ENCODE data around the gene PPP2R2C.

PPP2R2C gene

DNA sequence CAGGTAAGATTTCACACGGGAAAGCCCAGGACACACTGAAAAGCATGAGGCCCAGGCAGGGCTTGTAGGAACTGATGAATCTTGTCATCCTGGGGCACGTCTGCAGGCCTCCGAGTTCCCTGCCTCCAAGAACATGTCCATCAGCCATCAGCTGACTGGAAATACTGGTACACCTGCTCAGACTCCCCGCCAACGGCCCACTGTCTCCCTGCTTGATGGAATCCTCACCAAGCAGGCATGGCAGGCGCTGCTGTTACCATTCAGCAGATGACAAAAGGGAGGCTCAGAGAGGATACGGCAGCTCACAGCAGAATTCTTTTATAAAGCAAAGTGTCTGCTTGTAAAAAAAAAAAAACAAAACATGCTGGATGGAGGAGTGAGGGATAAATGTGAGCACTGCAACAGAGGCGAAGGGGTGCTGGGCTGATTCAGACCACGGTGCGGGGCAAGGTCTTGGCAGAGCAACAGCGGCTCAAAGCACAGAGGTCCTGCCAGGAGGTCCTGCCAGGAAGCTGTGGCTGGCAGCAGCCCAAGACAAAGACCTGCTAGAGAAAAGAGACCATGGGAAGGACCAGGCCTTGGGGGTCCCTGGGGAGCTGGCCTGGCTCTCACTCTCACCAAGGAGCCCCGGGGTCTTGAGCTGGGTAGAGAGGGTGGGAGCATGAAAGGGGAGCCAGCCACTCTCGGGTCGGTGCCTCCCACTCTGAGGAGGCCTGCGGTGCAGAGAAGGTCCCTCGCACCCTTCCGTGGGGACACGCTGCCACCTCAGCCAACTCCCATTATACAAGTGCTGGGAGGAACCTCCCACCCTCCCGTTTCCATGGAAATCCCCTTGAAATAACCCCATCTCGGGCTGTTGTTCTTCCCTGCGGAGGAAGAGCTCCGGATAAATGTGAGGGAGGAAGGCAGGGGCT, 25.6 kb downstream of the PPP2R2C start:
- TF ChIP-seq POU2F2 (IDR thresholded peaks at IDR 0.05; ENCODE audit: low read depth, low read length) (no peak), PAX5 (IDR thresholded peaks at IDR 0.05; ENCODE audit: insufficient read depth, low read length, severe bottlenecking) (no peak), POLR2A (IDR thresholded peaks at IDR 0.05; ENCODE audit: low read depth, low read length) (no peak), TAF1 (IDR thresholded peaks at IDR 0.05; ENCODE audit: low read depth, low read length) (no peak), SPI1 (IDR thresholded peaks at IDR 0.05; ENCODE audit: low read depth, low read length) (no peak), POLR2AphosphoS5 (IDR thresholded peaks at IDR 0.05; ENCODE audit: low read depth, low read length) (no peak)
- DNase-seq (ENCODE audit: insufficient read length, low spot score) (no peak), FAIRE-seq (no peak)

DNA sequence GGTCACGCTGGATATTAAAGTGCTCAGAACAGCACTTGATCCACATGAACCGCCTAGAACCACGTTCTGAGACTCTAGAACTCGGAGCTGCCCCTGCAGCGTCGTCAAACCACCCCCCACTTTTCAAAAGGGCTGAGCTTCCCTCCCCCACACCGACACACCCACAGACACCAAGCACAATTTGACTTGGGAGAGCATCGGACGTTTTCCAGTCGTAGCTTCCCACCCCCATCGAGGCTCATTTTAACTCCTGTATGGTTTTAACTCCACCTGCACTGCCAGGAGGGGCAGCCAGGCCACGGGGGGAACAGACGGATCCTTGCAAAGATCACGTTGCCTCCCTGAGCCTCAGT, 26.3 kb downstream of the PPP2R2C start:
- FAIRE-seq: no peak

GRCh38 chr4:6445403-6446129, 26.8 kb downstream of the PPP2R2C start:
- TF ChIP-seq POU2F2 (IDR thresholded peaks at IDR 0.05; ENCODE audit: low read depth, low read length) (no peak), POLR2A (IDR thresholded peaks at IDR 0.05; ENCODE audit: low read depth, low read length) (no peak), SPI1 (IDR thresholded peaks at IDR 0.05; ENCODE audit: low read depth, low read length) (no peak), PAX5 (IDR thresholded peaks at IDR 0.05; ENCODE audit: insufficient read depth, low read length, severe bottlenecking) (no peak), POLR2AphosphoS5 (IDR thresholded peaks at IDR 0.05; ENCODE audit: low read depth, low read length) (no peak), TAF1 (IDR thresholded peaks at IDR 0.05; ENCODE audit: low read depth, low read length) (no peak)
- DNase-seq (ENCODE audit: insufficient read length, low spot score): no peak
- no peak for FAIRE-seq

More for the DNA sequence above, 26.3 kb downstream of the PPP2R2C start:
- DNase-seq (ENCODE audit: insufficient read length, low spot score): no peak
- TF ChIP-seq POU2F2 (IDR thresholded peaks at IDR 0.05; ENCODE audit: low read depth, low read length) (no peak), TAF1 (IDR thresholded peaks at IDR 0.05; ENCODE audit: low read depth, low read length) (no peak), PAX5 (IDR thresholded peaks at IDR 0.05; ENCODE audit: insufficient read depth, low read length, severe bottlenecking) (no peak), SPI1 (IDR thresholded peaks at IDR 0.05; ENCODE audit: low read depth, low read length) (no peak), POLR2A (IDR thresholded peaks at IDR 0.05; ENCODE audit: low read depth, low read length) (no peak), POLR2AphosphoS5 (IDR thresholded peaks at IDR 0.05; ENCODE audit: low read depth, low read length) (no peak)

- TF ChIP-seq SPI1 (IDR thresholded peaks at IDR 0.05; ENCODE audit: low read depth, low read length) (no peak), POLR2A (IDR thresholded peaks at IDR 0.05; ENCODE audit: low read depth, low read length) (no peak), TAF1 (IDR thresholded peaks at IDR 0.05; ENCODE audit: low read depth, low read length) (no peak), POLR2AphosphoS5 (IDR thresholded peaks at IDR 0.05; ENCODE audit: low read depth, low read length) (no peak), POU2F2 (IDR thresholded peaks at IDR 0.05; ENCODE audit: low read depth, low read length) (no peak), PAX5 (IDR thresholded peaks at IDR 0.05; ENCODE audit: insufficient read depth, low read length, severe bottlenecking) (no peak)
- no peak for DNase-seq (ENCODE audit: insufficient read length, low spot score)
- no peak for FAIRE-seq
Measured at GRCh38 chr4:6444582-6444981, 27.8 kb downstream of the PPP2R2C start.

- no peak for TF ChIP-seq POU2F2 (IDR thresholded peaks at IDR 0.05; ENCODE audit: low read depth, low read length)
- DNase-seq (ENCODE audit: insufficient read length, low spot score): no peak
- no peak for FAIRE-seq
Measured at GRCh38 chr4:6443035-6444023, 29.1 kb downstream of the PPP2R2C start.

- FAIRE-seq: no peak
- no peak for DNase-seq (ENCODE audit: insufficient read length, low spot score)
Measured at GRCh38 chr4:6442555-6442954, 29.9 kb downstream of the PPP2R2C start.

GRCh38 chr4:6441758-6442157, 30.7 kb downstream of the PPP2R2C start:
- FAIRE-seq: no peak
- DNase-seq (ENCODE audit: insufficient read length, low spot score): no peak
- no peak for TF ChIP-seq TAF1 (IDR thresholded peaks at IDR 0.05; ENCODE audit: low read depth, low read length)
- no peak for TF ChIP-seq PAX5 (IDR thresholded peaks at IDR 0.05; ENCODE audit: insufficient read depth, low read length, severe bottlenecking)
- no peak for TF ChIP-seq POLR2AphosphoS5 (IDR thresholded peaks at IDR 0.05; ENCODE audit: low read depth, low read length)
- TF ChIP-seq SPI1 (IDR thresholded peaks at IDR 0.05; ENCODE audit: low read depth, low read length): no peak
- no peak for TF ChIP-seq POU2F2 (IDR thresholded peaks at IDR 0.05; ENCODE audit: low read depth, low read length)
- TF ChIP-seq POLR2A (IDR thresholded peaks at IDR 0.05; ENCODE audit: low read depth, low read length): no peak

More at GRCh38 chr4:6442555-6442954, 29.9 kb downstream of the PPP2R2C start:
- TF ChIP-seq POLR2A (IDR thresholded peaks at IDR 0.05; ENCODE audit: low read depth, low read length): no peak
- TF ChIP-seq POU2F2 (IDR thresholded peaks at IDR 0.05; ENCODE audit: low read depth, low read length): no peak
- no peak for TF ChIP-seq PAX5 (IDR thresholded peaks at IDR 0.05; ENCODE audit: insufficient read depth, low read length, severe bottlenecking)
- no peak for TF ChIP-seq TAF1 (IDR thresholded peaks at IDR 0.05; ENCODE audit: low read depth, low read length)
- TF ChIP-seq SPI1 (IDR thresholded peaks at IDR 0.05; ENCODE audit: low read depth, low read length): no peak
- no peak for TF ChIP-seq POLR2AphosphoS5 (IDR thresholded peaks at IDR 0.05; ENCODE audit: low read depth, low read length)

- no peak for TF ChIP-seq POLR2A (IDR thresholded peaks at IDR 0.05; ENCODE audit: low read depth, low read length)
- TF ChIP-seq POU2F2 (IDR thresholded peaks at IDR 0.05; ENCODE audit: low read depth, low read length): no peak
- TF ChIP-seq POLR2AphosphoS5 (IDR thresholded peaks at IDR 0.05; ENCODE audit: low read depth, low read length): no peak
- no peak for TF ChIP-seq SPI1 (IDR thresholded peaks at IDR 0.05; ENCODE audit: low read depth, low read length)
- TF ChIP-seq TAF1 (IDR thresholded peaks at IDR 0.05; ENCODE audit: low read depth, low read length): no peak
- no peak for TF ChIP-seq PAX5 (IDR thresholded peaks at IDR 0.05; ENCODE audit: insufficient read depth, low read length, severe bottlenecking)
- FAIRE-seq (no peak), DNase-seq (ENCODE audit: insufficient read length, low spot score) (no peak)
Measured at GRCh38 chr4:6441202-6441582, 31.2 kb downstream of the PPP2R2C start.
